ENCODE measurements around the gene SDHA. TPM values are rescaled to one million over a fixed set of nuclear protein-coding genes. Genes with fewer than 3 reads are reported as not detected.

The SDHA gene
- total RNA-seq, 4 donors from 2014 or later, result 155 to 471 (median 250) TPM

GRCh38 chr5:170971-171800 is 46.9 kb upstream of the SDHA start:
- WGBS, 2 donors (ENCODE audit: low coverage in 1 of 2), result 79% methylated on average over 32 of the region's 37 CpGs; no CpG with 5 or more reads in 1 of the 2 donors
- no peaks in the 10 kb centered on the region for H3K36me3 ChIP-seq
- no peak overlapping the region for H3K4me3 ChIP-seq
- H3K27me3 ChIP-seq, result no peaks in the 10 kb centered on the region
- H3K9me3 ChIP-seq, result no peaks in the 10 kb centered on the region
- DNase-seq, result no peak
- H3K27ac ChIP-seq, result no peak overlapping the region
- no peak for TF ChIP-seq POLR2AphosphoS5 (IDR thresholded peaks at IDR 0.05)
- in situ Hi-C loops (cut with MboI; ENCODE audit: low pct_ligation_motif_present in 1 of 4, low pct_unique_long_range_greater_than_20kb in 1 of 4, low sequenced_read_pairs in 3 of 4) (no loop called here), intact Hi-C loops (cut with DNase I; ENCODE audit: low total_unique reads) (no loop called here)
- H3K4me1 ChIP-seq, result no peaks in the 10 kb centered on the region

GRCh38 chr5:171801-172331 is 46.3 kb upstream of the SDHA start:
- DNase-seq, result no peak
- Histone ChIP-seq H3K36me3 (no peaks in the 10 kb centered on the region), H3K4me1 (no peaks in the 10 kb centered on the region), H3K27ac (no peak overlapping the region), H3K4me3 (no peak overlapping the region), H3K9me3 (no peaks in the 10 kb centered on the region), H3K27me3 (no peaks in the 10 kb centered on the region)
- 90% methylated on average over 15 of the region's 23 CpGs; no CpG with 5 or more reads in 1 of the 2 donors for WGBS, 2 donors (ENCODE audit: low coverage in 1 of 2)
- intact Hi-C loops (cut with DNase I; ENCODE audit: low total_unique reads), result no loop called here
- TF ChIP-seq POLR2A (IDR thresholded peaks at IDR 0.05) (no peak), EP300 (IDR thresholded peaks at IDR 0.05; ENCODE audit: low read depth) (no peak), CTCF (IDR thresholded peaks at IDR 0.05) (no peak), POLR2AphosphoS5 (IDR thresholded peaks at IDR 0.05) (no peak)
- in situ Hi-C loops (cut with MboI; ENCODE audit: low pct_ligation_motif_present in 1 of 4, low pct_unique_long_range_greater_than_20kb in 1 of 4, low sequenced_read_pairs in 3 of 4), result no loop called here

- no peaks in the 10 kb centered on the region for H3K27me3 ChIP-seq
- 84% methylated on average over 13 of the region's 13 CpGs; no CpG with 5 or more reads in 1 of the 2 donors for WGBS, 2 donors (ENCODE audit: low coverage in 1 of 2)
- H3K27ac ChIP-seq, result no peak overlapping the region
- H3K9me3 ChIP-seq, result no peaks in the 10 kb centered on the region
- H3K4me3 ChIP-seq, result no peak overlapping the region
- TF ChIP-seq POLR2AphosphoS5 (IDR thresholded peaks at IDR 0.05), result no peak
- in situ Hi-C loops (cut with MboI; ENCODE audit: low pct_ligation_motif_present in 1 of 4, low pct_unique_long_range_greater_than_20kb in 1 of 4, low sequenced_read_pairs in 3 of 4), result no loop called here
- DNase-seq, result no peak
- no peaks in the 10 kb centered on the region for H3K4me1 ChIP-seq
- no peaks in the 10 kb centered on the region for H3K36me3 ChIP-seq
- intact Hi-C loops (cut with DNase I; ENCODE audit: low total_unique reads), result no loop called here
Observed at GRCh38 chr5:172421-172820, 45.7 kb upstream of the SDHA start.

GRCh38 chr5:172841-173251 is 45.3 kb upstream of the SDHA start:
- in situ Hi-C loops (cut with MboI; ENCODE audit: low pct_ligation_motif_present in 1 of 4, low pct_unique_long_range_greater_than_20kb in 1 of 4, low sequenced_read_pairs in 3 of 4) (no loop called here), intact Hi-C loops (cut with DNase I; ENCODE audit: low total_unique reads) (no loop called here)
- no peaks in the 10 kb centered on the region for H3K36me3 ChIP-seq
- no peaks in the 10 kb centered on the region for H3K4me1 ChIP-seq
- H3K27ac ChIP-seq, result no peak overlapping the region
- no peaks in the 10 kb centered on the region for H3K27me3 ChIP-seq
- no peaks in the 10 kb centered on the region for H3K9me3 ChIP-seq
- H3K4me3 ChIP-seq, result no peak overlapping the region
- no peak for DNase-seq
- TF ChIP-seq EP300 (IDR thresholded peaks at IDR 0.05; ENCODE audit: low read depth) (no peak), POLR2AphosphoS5 (IDR thresholded peaks at IDR 0.05) (no peak), POLR2A (IDR thresholded peaks at IDR 0.05) (no peak), CTCF (IDR thresholded peaks at IDR 0.05) (no peak)
- WGBS, 2 donors (ENCODE audit: low coverage in 1 of 2), result 73 to 82% methylated on average over 9 to 17 of the region's 17 CpGs

GRCh38 chr5:173392-174290 is 44.5 kb upstream of the SDHA start:
- WGBS, 2 donors (ENCODE audit: low coverage in 1 of 2), result 79 to 87% methylated on average over 6 to 21 of the region's 22 CpGs
- TF ChIP-seq CTCF (IDR thresholded peaks at IDR 0.05), result no peak
- TF ChIP-seq POLR2AphosphoS5 (IDR thresholded peaks at IDR 0.05), result no peak
- H3K4me3 ChIP-seq, result no peak overlapping the region
- in situ Hi-C loops (cut with MboI; ENCODE audit: low pct_ligation_motif_present in 1 of 4, low pct_unique_long_range_greater_than_20kb in 1 of 4, low sequenced_read_pairs in 3 of 4), result no loop called here
- intact Hi-C loops (cut with DNase I; ENCODE audit: low total_unique reads), result no loop called here
- DNase-seq, result no peak
- H3K36me3 ChIP-seq, result no peaks in the 10 kb centered on the region
- no peaks in the 10 kb centered on the region for H3K4me1 ChIP-seq
- no peaks in the 10 kb centered on the region for H3K9me3 ChIP-seq
- no peak overlapping the region for H3K27ac ChIP-seq
- H3K27me3 ChIP-seq, result no peaks in the 10 kb centered on the region
